Measurements from ENCODE around the gene NDEL1. TPM values are rescaled to one million over a fixed set of nuclear protein-coding genes. Genes with fewer than 3 reads are reported as not detected.
A peak's percentile ranks its signal among the peaks of the same experiment; 100 is the strongest.

The NDEL1 gene
- polyA plus RNA-seq, 3 donors = 43.8 to 52.8 (median 50.0) TPM

- no peak for DNase-seq (ENCODE audit: extremely low read depth in 1 of 11, low read depth in 9 of 11, low spot score in 4 of 11)
Observed at GRCh38 chr17:8468127-8468526, 32.4 kb downstream of the NDEL1 start.

GRCh38 chr17:8468980-8469379, 33.3 kb downstream of the NDEL1 start:
- no peak for DNase-seq (ENCODE audit: extremely low read depth in 1 of 11, low read depth in 9 of 11, low spot score in 4 of 11)

- no peak for DNase-seq (ENCODE audit: extremely low read depth in 1 of 11, low read depth in 9 of 11, low spot score in 4 of 11)
Observed at GRCh38 chr17:8469964-8470363, 34.3 kb downstream of the NDEL1 start.

GRCh38 chr17:8470447-8471047, 34.9 kb downstream of the NDEL1 start:
- DNase-seq (ENCODE audit: extremely low read depth in 1 of 11, low read depth in 9 of 11, low spot score in 4 of 11) = peak in 1 of 11 donors; percentile 35

GRCh38 chr17:8472663-8473062, 37.0 kb downstream of the NDEL1 start:
- no peak for DNase-seq (ENCODE audit: extremely low read depth in 1 of 11, low read depth in 9 of 11, low spot score in 4 of 11)

- DNase-seq (ENCODE audit: extremely low read depth in 1 of 11, low read depth in 9 of 11, low spot score in 4 of 11) = no peak
Observed at GRCh38 chr17:8473451-8474192, 37.9 kb downstream of the NDEL1 start.

DNA sequence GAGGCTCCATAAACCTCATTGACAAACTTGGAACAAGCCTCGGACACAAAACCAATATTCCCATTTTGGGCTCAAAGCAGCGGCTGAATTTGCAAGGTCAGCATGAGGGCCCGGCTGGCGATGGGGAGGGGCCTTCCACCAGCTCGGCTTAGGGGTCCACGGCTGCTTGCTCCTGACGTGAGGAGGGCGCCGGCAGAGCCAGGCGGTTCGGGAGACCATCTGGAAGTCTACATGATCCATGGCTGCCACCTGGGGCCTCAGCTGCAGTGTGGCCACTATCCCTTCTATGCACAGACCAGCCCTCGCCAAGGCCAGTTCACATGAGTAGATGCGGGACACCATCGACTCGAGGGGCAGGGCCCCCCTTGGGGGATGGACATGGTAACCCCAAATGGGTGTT, 39.1 kb downstream of the NDEL1 start:
- DNase-seq (ENCODE audit: extremely low read depth in 1 of 11, low read depth in 9 of 11, low spot score in 4 of 11) = no peak

DNA sequence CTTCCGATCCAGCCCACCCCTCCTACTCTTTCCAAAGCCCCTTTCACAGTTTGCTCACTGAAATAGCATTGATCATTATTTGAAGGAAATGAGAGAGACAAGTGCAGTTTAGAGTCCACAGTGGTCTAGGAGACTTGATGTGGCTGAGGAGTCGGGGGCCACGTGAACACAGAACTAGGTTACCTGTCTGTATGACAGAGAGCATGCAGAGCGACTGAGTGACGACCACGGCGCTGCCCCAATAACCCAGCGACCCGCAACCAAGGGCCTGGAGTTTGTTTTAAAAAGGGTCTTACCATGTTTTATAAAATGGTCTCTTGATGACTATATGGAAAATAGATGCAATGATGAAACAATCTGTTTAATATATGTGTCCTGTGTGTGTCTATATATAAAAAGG, 39.5 kb downstream of the NDEL1 start:
- no peak for DNase-seq (ENCODE audit: extremely low read depth in 1 of 11, low read depth in 9 of 11, low spot score in 4 of 11)

GRCh38 chr17:8475781-8476180, 40.1 kb downstream of the NDEL1 start:
- DNase-seq (ENCODE audit: extremely low read depth in 1 of 11, low read depth in 9 of 11, low spot score in 4 of 11) = no peak

DNA sequence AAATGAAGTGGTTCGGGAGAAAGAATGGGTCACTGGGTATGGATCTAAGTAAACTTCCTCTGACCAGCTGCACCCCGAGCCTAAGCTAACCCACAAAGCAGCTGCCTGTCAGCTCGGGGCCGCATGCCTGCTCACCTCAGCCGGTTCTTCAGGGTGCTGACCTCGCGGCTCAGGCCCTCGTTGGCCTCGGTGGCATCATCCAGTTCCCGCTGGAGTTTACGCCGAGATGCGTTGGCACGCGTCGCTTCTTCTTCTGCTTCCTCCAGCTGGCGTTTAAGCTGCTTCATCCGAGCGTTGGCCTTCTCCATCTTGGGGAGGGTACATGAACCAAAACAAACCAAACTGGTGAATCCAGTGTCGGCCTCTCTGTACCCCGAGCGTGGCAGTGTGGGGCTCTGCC, 41.1 kb downstream of the NDEL1 start:
- no peak for DNase-seq (ENCODE audit: extremely low read depth in 1 of 11, low read depth in 9 of 11, low spot score in 4 of 11)

GRCh38 chr17:8477171-8477570, 41.5 kb downstream of the NDEL1 start:
- DNase-seq (ENCODE audit: extremely low read depth in 1 of 11, low read depth in 9 of 11, low spot score in 4 of 11) = no peak

- no peak for DNase-seq (ENCODE audit: extremely low read depth in 1 of 11, low read depth in 9 of 11, low spot score in 4 of 11)
Observed at GRCh38 chr17:8477715-8478441, 42.2 kb downstream of the NDEL1 start.

- DNase-seq (ENCODE audit: extremely low read depth in 1 of 11, low read depth in 9 of 11, low spot score in 4 of 11) = no peak
Observed at GRCh38 chr17:8479431-8479947, 43.8 kb downstream of the NDEL1 start.

DNA sequence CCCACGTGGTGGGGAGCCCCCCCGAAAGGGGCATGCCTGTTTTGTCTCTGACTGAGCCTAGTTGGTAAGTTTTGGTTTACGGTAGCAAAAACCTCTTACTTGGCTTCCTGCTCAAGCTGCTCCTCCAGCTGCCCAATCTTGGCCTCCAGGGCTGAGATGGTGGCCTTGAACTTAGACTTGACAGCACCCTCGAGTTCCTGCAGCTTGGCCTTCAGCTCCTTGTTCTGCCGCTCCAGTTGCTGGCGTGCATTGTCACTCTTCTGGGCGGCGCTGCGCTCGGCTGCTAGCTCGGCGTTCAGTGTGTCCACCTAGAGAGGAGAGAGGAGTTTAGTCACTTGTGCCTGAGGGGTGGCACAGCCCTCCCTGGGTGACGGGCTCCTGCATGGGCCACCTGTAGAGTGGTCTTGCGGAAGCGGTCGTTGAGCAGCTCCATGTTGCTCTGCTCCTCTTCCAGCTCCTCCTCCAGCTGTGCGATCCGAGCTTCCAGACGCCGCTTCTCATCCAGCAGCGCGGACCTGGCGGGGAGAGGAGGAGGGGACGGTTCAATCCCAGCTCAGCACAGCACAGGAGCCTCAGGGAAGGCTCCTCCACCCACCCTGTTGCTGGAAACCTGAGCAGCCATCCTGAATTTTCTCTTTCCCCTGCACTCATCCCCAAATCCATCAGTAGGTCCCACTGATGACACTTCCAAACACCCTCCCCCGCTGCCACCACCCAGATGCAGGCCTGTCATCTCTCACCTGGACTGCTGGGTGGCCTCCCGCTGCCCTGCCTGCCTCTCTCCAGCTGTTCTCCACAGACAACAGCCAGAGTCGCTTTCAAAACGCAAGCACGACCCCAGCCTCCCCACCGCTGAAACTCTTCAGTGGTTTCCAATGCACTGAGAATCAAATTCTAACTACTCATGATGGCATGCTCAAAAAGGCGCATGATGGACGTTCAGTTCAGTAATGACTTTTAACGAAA, 44.6 kb downstream of the NDEL1 start:
- DNase-seq (ENCODE audit: extremely low read depth in 1 of 11, low read depth in 9 of 11, low spot score in 4 of 11) = no peak

DNA sequence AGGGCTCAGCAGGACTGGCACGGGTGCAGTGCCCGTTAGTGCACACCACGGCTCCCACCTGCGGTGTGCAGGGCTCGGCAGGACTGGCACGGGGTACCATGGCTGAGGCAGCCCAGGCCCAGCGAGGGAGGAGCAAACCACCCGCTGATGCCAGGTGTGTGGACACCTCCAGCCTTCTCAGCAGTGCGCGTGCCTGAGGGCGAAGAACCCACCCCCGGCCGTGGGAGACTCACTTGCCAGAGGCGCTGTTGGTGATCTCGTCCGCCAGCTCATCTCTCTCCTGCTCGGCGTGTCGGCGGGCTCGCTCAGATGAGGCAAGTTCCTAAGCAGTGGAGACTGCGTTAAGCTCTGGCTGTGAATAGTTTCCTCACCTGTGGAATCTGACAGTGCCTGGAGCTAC, 45.4 kb downstream of the NDEL1 start:
- DNase-seq (ENCODE audit: extremely low read depth in 1 of 11, low read depth in 9 of 11, low spot score in 4 of 11) = no peak

DNA sequence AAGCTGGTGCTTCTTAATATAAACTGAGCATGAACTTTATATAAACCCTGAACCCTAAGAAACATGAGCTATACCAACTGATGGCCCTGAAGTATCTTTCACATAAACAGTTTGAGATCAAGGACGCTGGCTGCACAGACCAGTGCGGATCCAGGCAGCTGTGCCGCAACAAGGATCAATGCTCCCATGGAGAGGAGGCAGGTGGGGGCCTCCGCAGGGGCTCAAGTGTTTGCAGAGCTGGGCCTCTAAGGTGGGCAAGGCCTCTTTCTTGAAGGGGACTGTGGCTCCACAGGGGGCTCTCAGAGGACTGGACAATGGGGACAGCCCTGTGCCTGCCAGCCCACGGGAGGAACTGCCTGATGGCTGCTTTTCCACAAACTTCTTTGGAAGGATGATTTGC, 46.0 kb downstream of the NDEL1 start:
- no peak for DNase-seq (ENCODE audit: extremely low read depth in 1 of 11, low read depth in 9 of 11, low spot score in 4 of 11)

- no peak for DNase-seq (ENCODE audit: extremely low read depth in 1 of 11, low read depth in 9 of 11, low spot score in 4 of 11)
Observed at GRCh38 chr17:8482546-8482945, 46.9 kb downstream of the NDEL1 start.

DNA sequence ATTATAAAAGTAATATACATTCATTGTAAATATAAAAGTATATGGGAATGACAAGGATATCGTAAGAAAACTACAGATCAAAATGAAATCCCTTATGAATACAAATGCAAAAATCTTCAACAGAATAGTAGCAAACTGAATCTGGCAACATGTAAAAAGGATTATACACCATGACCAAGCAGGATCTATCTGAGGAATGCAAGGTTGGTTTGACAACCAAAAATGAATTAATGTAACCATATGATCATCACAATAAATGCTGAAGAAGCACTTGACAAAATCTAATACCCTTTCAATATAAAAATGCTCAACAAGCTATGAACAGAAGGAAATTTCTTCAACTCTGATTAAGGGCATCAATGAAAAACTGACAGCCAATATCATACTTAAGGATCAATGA, 48.8 kb downstream of the NDEL1 start:
- no peak for DNase-seq (ENCODE audit: extremely low read depth in 1 of 11, low read depth in 9 of 11, low spot score in 4 of 11)

- no peak for DNase-seq (ENCODE audit: extremely low read depth in 1 of 11, low read depth in 9 of 11, low spot score in 4 of 11)
Observed at GRCh38 chr17:8485491-8485890, 49.8 kb downstream of the NDEL1 start.

All from renal cortex interstitium (tissue), 11 donors.